ENCODE data around the gene UBE2L5.

GRCh38 chr13:30466841-30467252 is 44.6 kb downstream of the UBE2L5 start:
- TF ChIP-seq CTCF (IDR thresholded peaks at IDR 0.05) = no peak
- TF ChIP-seq POLR2A (IDR thresholded peaks at IDR 0.05) = no peak
